Fibroblast of skin of left biceps (primary cell): ENCODE data around the gene MYO5A.
"Not testable (repeated sequence)": the region's sequence is repeated elsewhere in the genome, so short reads cannot be mapped to it uniquely, and the experiment has no call there.

Experiments used
- DNase-seq, 2 experiments: peaks; one replicate each; pipeline ENCODE4 v3.0.0-alpha.2; 2013; ENCODE audit warnings: low read depth in 2 of 2

The MYO5A gene

GRCh38 chr15:52528564-52529340 lies at the start of gene MYO5A:
TSS of gene MYO5A (minus strand) at chr15:52528880. CDS start at chr15:52528806, 74 bp downstream.
- peak; percentile 26 for DNase-seq

GRCh38 chr15:52576692-52577091 lies 48.0 kb upstream of the MYO5A start:
- no peak for DNase-seq

GRCh38 chr15:52575573-52575972 lies 46.9 kb upstream of the MYO5A start:
- not testable (repeated sequence) for DNase-seq

- no peak for DNase-seq
These were observed 46.4 kb upstream of the MYO5A start for GRCh38 chr15:52575072-52575471.

- not testable (repeated sequence) for DNase-seq
These were observed 45.9 kb upstream of the MYO5A start for GRCh38 chr15:52574623-52575022.

- peak; percentile 67 to 71 for DNase-seq
These were observed 40.2 kb upstream of the MYO5A start, which contains the start of gene ARPP19 for GRCh38 chr15:52568601-52569585. TSS of gene ARPP19 (minus strand) at chr15:52569030. CDS start at chr15:52568892, 138 bp downstream.

- no peak for DNase-seq
These were observed 39.4 kb upstream of the MYO5A start for GRCh38 chr15:52567871-52568600.

- DNase-seq: no peak
These were observed 38.2 kb upstream of the MYO5A start for GRCh38 chr15:52566889-52567288.

- DNase-seq: not testable (repeated sequence)
These were observed 37.0 kb upstream of the MYO5A start for GRCh38 chr15:52565417-52566358.

- no peak for DNase-seq
These were observed 34.9 kb upstream of the MYO5A start for GRCh38 chr15:52563501-52564060.

GRCh38 chr15:52559575-52559974 lies 30.9 kb upstream of the MYO5A start:
- no peak for DNase-seq

- DNase-seq: no peak
These were observed 30.3 kb upstream of the MYO5A start for GRCh38 chr15:52559022-52559421.

- no peak for DNase-seq
These were observed 29.5 kb upstream of the MYO5A start for GRCh38 chr15:52558196-52558595.

- no peak for DNase-seq
These were observed 28.6 kb upstream of the MYO5A start for GRCh38 chr15:52557274-52557641.

GRCh38 chr15:52556524-52557273 lies 28.0 kb upstream of the MYO5A start:
- DNase-seq: no peak

- DNase-seq: no peak
These were observed 23.6 kb upstream of the MYO5A start for GRCh38 chr15:52552303-52552702.

GRCh38 chr15:52551762-52552161 lies 23.1 kb upstream of the MYO5A start:
- no peak for DNase-seq

GRCh38 chr15:52551186-52551585 lies 22.5 kb upstream of the MYO5A start:
- DNase-seq: not testable (repeated sequence)

- DNase-seq: no peak
These were observed 17.5 kb upstream of the MYO5A start for GRCh38 chr15:52546031-52546751.
